Ovary (tissue), 3 donors: ENCODE results near the gene SLC6A16.

ENCODE experiments used
- CTCF ChIP-seq, 3 donors: fragments of 450-650 bp in 2 of 3; fragments of 200-600 bp in 1 of 3; IDR thresholded peaks; one replicate each; pipeline versions ENCODE4 v1.5.1 to v1.8.0; 2016 to 2022; ENCODE audit warnings: antibody characterized with exemption in 3 of 3, mild to moderate bottlenecking in 1 of 3
- POLR2A ChIP-seq: fragments of 450-650 bp; IDR thresholded peaks from one replicate; pipeline ENCODE4 v1.6.1; 2017; ENCODE audit warnings: antibody characterized with exemption, mild to moderate bottlenecking, moderate library complexity
- donor health status: DM: no; HTN: no; CAD: no.

GRCh38 chr19:49333811-49334288, 8.9 kb upstream of the SLC6A16 start:
- TF ChIP-seq CTCF (IDR thresholded peaks at IDR 0.05) (no peak), POLR2A (no peak)
